Fibroblast of villous mesenchyme (primary cell): Measurements from ENCODE around the gene GUCY1B1. TPM values are rescaled to one million over a fixed set of nuclear protein-coding genes. Genes with fewer than 3 reads are reported as not detected.
A peak's percentile ranks its signal among the peaks of the same experiment; 100 is the strongest.

Source experiments
- DNase-seq: peaks from one replicate; pipeline ENCODE4 v3.0.0-alpha.2; 2010; ENCODE audit warnings: low read depth
- H3K4me3 ChIP-seq: 2 replicates; pipeline ENCODE4 v1.5.1; 2011; ENCODE audit warnings: low read depth, mild to moderate bottlenecking, low read length
- CTCF ChIP-seq: IDR thresholded peaks from 2 replicates; pipeline ENCODE4 v1.5.1; 2012; ENCODE audit warnings: low read depth, mild to moderate bottlenecking, low read length; ENCODE audit not compliant: insufficient read depth
- total RNA-seq: library from RNA; depleted of rRNA; stranded (reverse); fragments of >200 nt; gene quantifications from 2 replicates; pipeline ENCODE4 v1.2.3, GENCODE V29; 2012

The GUCY1B1 gene
- total RNA-seq, 1 donor, result 1.7 TPM

GRCh38 chr4:155759372-155760252 is 791 bp downstream of the GUCY1B1 start:
- DNase-seq, result peak; percentile 48
- no peak for TF ChIP-seq CTCF
- peak overlapping the region; percentile 65 for H3K4me3 ChIP-seq

DNA sequence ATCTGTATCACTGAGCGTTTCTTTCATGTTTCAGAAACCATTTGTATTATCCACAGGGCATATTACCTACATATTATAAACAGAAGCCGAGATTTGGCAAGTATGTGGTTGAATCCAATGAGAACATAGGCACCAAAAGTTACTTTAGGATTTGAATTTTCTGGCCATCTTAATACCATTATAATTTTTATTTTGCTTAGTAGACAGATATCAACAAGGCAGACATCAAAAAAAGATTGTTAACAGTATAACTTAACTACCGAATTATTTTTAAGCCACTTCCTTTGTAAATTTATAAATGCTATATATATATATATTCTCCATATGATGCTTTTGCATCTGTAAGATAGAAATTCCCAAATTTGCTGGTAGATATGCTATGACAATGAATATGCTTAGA is 2.2 kb downstream of the GUCY1B1 start:
- H3K4me3 ChIP-seq, result no peak overlapping the region
- DNase-seq, result no peak
- TF ChIP-seq CTCF, result no peak

DNA sequence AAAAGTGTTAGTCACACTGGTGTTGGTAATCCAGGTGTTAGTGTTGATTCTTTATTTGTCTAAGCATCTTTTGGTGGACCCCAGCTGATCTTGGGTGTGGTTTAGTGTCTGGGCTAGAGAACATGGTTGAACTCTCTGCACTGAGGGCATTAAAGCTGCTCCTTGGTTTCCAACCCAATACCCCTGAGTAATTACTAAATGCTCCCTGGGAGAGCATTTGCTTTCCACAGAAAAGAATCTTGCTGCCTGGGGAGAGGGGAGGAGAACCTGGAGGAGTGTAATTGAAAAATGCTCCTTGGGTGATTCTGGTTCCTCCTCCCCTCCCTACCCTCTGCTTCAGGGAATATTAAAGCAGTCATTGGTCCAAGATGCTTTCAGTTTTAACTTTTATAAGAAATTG is 3.1 kb downstream of the GUCY1B1 start:
- DNase-seq, result peak; percentile 10
- H3K4me3 ChIP-seq, result no peak overlapping the region
- no peak for TF ChIP-seq CTCF

DNA sequence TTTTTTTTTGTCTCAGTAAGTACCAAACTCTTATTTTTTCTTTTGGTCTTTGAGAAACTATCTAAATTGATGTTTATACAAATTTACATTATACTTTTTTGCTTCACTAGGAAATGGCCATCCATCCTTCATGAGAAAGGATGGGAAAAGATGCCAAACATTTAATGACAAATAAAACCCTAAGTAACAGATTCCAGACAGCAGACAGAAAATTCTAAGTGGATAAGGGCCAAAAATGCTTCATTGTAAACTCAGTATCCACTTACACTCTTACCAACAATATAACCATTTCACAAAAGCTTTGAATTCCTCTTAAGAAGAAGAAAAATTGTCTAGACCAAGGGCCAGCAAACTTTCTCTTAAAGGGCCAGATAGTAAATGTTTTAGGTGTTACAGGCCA is 3.5 kb downstream of the GUCY1B1 start:
- peak; percentile 20 for DNase-seq
- H3K4me3 ChIP-seq, result no peak overlapping the region
- TF ChIP-seq CTCF, result no peak

DNA sequence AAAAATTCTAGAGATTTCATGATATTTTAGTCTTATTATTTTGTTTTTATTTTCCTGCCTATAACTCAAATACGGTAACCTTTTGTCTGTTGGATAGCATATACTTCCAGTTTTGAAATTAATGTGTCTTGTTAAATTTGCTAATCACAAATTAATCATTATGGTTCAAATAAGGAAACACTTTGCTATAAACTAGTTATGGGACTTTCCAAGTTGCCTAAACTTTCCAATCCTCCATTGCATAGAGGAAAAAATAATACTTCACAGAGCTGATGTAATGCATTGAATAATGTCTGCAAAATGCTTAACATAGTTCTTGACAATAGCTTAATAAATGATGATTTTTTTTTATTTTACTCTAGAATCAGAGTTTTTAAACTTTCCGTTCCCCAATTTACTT is 4.7 kb downstream of the GUCY1B1 start:
- no peak for DNase-seq
- no peak for TF ChIP-seq CTCF
- no peak overlapping the region for H3K4me3 ChIP-seq

GRCh38 chr4:155765149-155765548 is 6.3 kb downstream of the GUCY1B1 start:
- H3K4me3 ChIP-seq, result no peak overlapping the region
- TF ChIP-seq CTCF, result no peak
- no peak for DNase-seq
